SK-N-SH (cell line): ENCODE results near the gene TRPC4AP. TPM values are rescaled to one million over a fixed set of nuclear protein-coding genes. Genes with fewer than 3 reads are reported as not detected.

Experiments used
- CTCF ChIA-PET: fragments of 300-600, 350-600 bp; formaldehyde crosslinking; extraction: SDS; loops from one replicate; lab custom pipeline; 2021; lab: Yijun Ruan, JAX
- POLR2A ChIA-PET: fragments of 350-600 bp; sonication (Branson Sonifier 250); formaldehyde crosslinking; extraction: SDS; loops from one replicate; lab custom pipeline; 2020; ENCODE audit warnings: antibody characterized with exemption, inconsistent platforms; lab: Yijun Ruan, JAX
- DNase-seq: peaks from one replicate; pipeline ENCODE4 v3.0.0; 2012
- H2AFZ ChIP-seq: fragments of 200-600 bp; sonication (generic); 2 replicates; pipeline ENCODE4 v1.8.1; 2016; ENCODE audit warnings: antibody characterized with exemption, mild to moderate bottlenecking, low read depth
- H3F3A ChIP-seq: fragments of 200-600 bp; sonication (generic); replicated peaks from 2 replicates; pipeline ENCODE3; 2016; ENCODE audit warnings: antibody characterized with exemption, mild to moderate bottlenecking; ENCODE audit not compliant: insufficient read depth
- H3K27ac ChIP-seq, 2 experiments: fragments of 200-500 bp in 1 of 2; fragments of 200-600 bp in 1 of 2; sonication (Bioruptor generic) in 1 of 2; sonication (generic), shearing (Covaris generic) in 1 of 2; 2 replicates each; pipeline versions ENCODE4 v1.5.1 to v1.6.1; 2014 to 2016; ENCODE audit warnings: low read depth in 2 of 2, inconsistent platforms in 1 of 2, low read length in 1 of 2, mild to moderate bottlenecking in 1 of 2, mixed read lengths in 1 of 2
- H3K27me3 ChIP-seq: fragments of 200-600 bp; sonication (generic), shearing (Covaris generic); 2 replicates; pipeline ENCODE4 v1.6.1; 2016; ENCODE audit warnings: mixed run types; ENCODE audit not compliant: insufficient read depth
- H3K36me3 ChIP-seq, 2 experiments: fragments of 200-500 bp in 1 of 2; fragments of 200-600 bp in 1 of 2; sonication (Bioruptor generic) in 1 of 2; sonication (generic) in 1 of 2; replicated peaks in 1 of 2; 2 replicates each; pipeline versions ENCODE3 to v1.5.1; 2014 to 2016; ENCODE audit warnings: low read length in 1 of 2, mild to moderate bottlenecking in 1 of 2; ENCODE audit not compliant: insufficient read depth in 2 of 2, control insufficient read depth in 1 of 2
- H3K4me1 ChIP-seq, 2 experiments: fragments of 200-500 bp in 1 of 2; fragments of 200-600 bp in 1 of 2; sonication (Bioruptor generic) in 1 of 2; sonication (generic), shearing (Covaris generic) in 1 of 2; 2 replicates each; pipeline versions ENCODE4 v1.5.1 to v1.6.1; 2014 to 2016; ENCODE audit warnings: low read depth in 1 of 2, low read length in 1 of 2, mixed run types in 1 of 2; ENCODE audit not compliant: insufficient read depth in 2 of 2, control insufficient read depth in 1 of 2
- H3K4me2 ChIP-seq: fragments of 200-600 bp; sonication (generic), shearing (Covaris generic); 2 replicates; pipeline ENCODE4 v1.6.1; 2017; ENCODE audit warnings: mixed run types
- H3K4me3 ChIP-seq, 2 experiments: fragments of 200-500 bp in 1 of 2; fragments of 200-600 bp in 1 of 2; sonication (Bioruptor generic) in 1 of 2; sonication (generic), shearing (Covaris generic) in 1 of 2; 2 replicates each; pipeline versions ENCODE4 v1.5.1 to v1.8.1; 2014 to 2016; ENCODE audit warnings: low read depth in 2 of 2, inconsistent platforms in 1 of 2, low read length in 1 of 2, mild to moderate bottlenecking in 1 of 2, mixed read lengths in 1 of 2, moderate library complexity in 1 of 2
- H3K79me2 ChIP-seq: fragments of 200-600 bp; sonication (generic); 2 replicates; pipeline ENCODE4 v1.8.1; 2017; ENCODE audit warnings: mild to moderate bottlenecking; ENCODE audit not compliant: insufficient read depth
- H3K9ac ChIP-seq: fragments of 200-600 bp; sonication (generic); 2 replicates; pipeline ENCODE4 v1.6.1; 2017; ENCODE audit warnings: mixed run types
- H3K9me2 ChIP-seq: fragments of 200-600 bp; sonication (generic); 2 replicates; pipeline ENCODE4 v1.6.1; 2017; ENCODE audit warnings: mixed run types
- H3K9me3 ChIP-seq: fragments of 200-600 bp; sonication (generic); 2 replicates; pipeline ENCODE4 v1.6.1; 2017; ENCODE audit warnings: mixed run types, mild to moderate bottlenecking, moderate library complexity
- H4K20me1 ChIP-seq: fragments of 200-600 bp; sonication (generic); 2 replicates; pipeline ENCODE4 v1.6.1; 2017; ENCODE audit warnings: mild to moderate bottlenecking, mixed run types; ENCODE audit not compliant: insufficient read depth
- ELF1 ChIP-seq: IDR thresholded peaks from 2 replicates; pipeline ENCODE4 v1.4.0; 2012
- EP300 ChIP-seq, 2 experiments: IDR thresholded peaks; 2 replicates each; pipeline versions ENCODE4 v1.4.0 to v1.6.1; 2012; ENCODE audit warnings: borderline replicate concordance in 1 of 2, low read depth in 1 of 2, low read length in 1 of 2
- EZH2phosphoT487 ChIP-seq: fragments of 200-600 bp; sonication (generic); IDR thresholded peaks from 2 replicates; pipeline ENCODE4 v1.6.1; 2017; ENCODE audit warnings: low read depth, mixed run types, mild to moderate bottlenecking, antibody characterized with exemption, moderate library complexity, borderline replicate concordance
- FOXJ3 ChIP-seq: sonication (generic); formaldehyde crosslinking; IDR thresholded peaks from 2 replicates; pipeline ENCODE4 v1.5.1; 2020; ENCODE audit warnings: mild to moderate bottlenecking, missing genetic modification reagents
- GABPA ChIP-seq: IDR thresholded peaks from 2 replicates; pipeline ENCODE4 v1.4.0; 2012; ENCODE audit warnings: low read depth, mild to moderate bottlenecking
- GATA2 ChIP-seq: sonication (generic); formaldehyde crosslinking; IDR thresholded peaks from 2 replicates; pipeline ENCODE4 v1.5.0; 2020; ENCODE audit warnings: mild to moderate bottlenecking, missing genetic modification reagents
- JUND ChIP-seq: IDR thresholded peaks from 2 replicates; pipeline ENCODE4 v1.4.0; 2012
- MAX ChIP-seq: IDR thresholded peaks from 2 replicates; pipeline ENCODE4 v1.4.0; 2012; ENCODE audit warnings: low read depth
- MEF2A ChIP-seq: IDR thresholded peaks from 2 replicates; pipeline ENCODE4 v1.4.0; 2012; ENCODE audit warnings: low read depth, borderline replicate concordance
- NFIC ChIP-seq: IDR thresholded peaks from 2 replicates; pipeline ENCODE4 v1.4.0; 2012; ENCODE audit warnings: borderline replicate concordance
- NRF1 ChIP-seq: IDR thresholded peaks from 2 replicates; pipeline ENCODE4 v1.6.1; 2012; ENCODE audit warnings: low read depth, mild to moderate bottlenecking, low read length
- RAD21 ChIP-seq: IDR thresholded peaks from 2 replicates; pipeline ENCODE4 v1.6.1; 2012; ENCODE audit warnings: mild to moderate bottlenecking, low read length
- RFX5 ChIP-seq: IDR thresholded peaks from 2 replicates; pipeline ENCODE4 v1.6.1; 2012; ENCODE audit warnings: mild to moderate bottlenecking, improper control_type of control experiment, low read length
- RXRA ChIP-seq: IDR thresholded peaks from 2 replicates; pipeline ENCODE4 v1.4.0; 2012; ENCODE audit warnings: low read depth, mild to moderate bottlenecking, borderline replicate concordance
- SIN3A ChIP-seq: IDR thresholded peaks from 2 replicates; pipeline ENCODE4 v1.6.1; 2012; ENCODE audit warnings: low read depth, mild to moderate bottlenecking, low read length, moderate library complexity, borderline replicate concordance
- SMC3 ChIP-seq: IDR thresholded peaks from 2 replicates; pipeline ENCODE4 v1.6.1; 2012; ENCODE audit warnings: low read depth, low read length, improper control_type of control experiment
- TCF12 ChIP-seq: IDR thresholded peaks from 2 replicates; pipeline ENCODE4 v1.4.0; 2012
- TEAD4 ChIP-seq: IDR thresholded peaks from 2 replicates; pipeline ENCODE4 v1.4.0; 2012; ENCODE audit warnings: mild to moderate bottlenecking, borderline replicate concordance; ENCODE audit not compliant: insufficient read depth
- WGBS: methylation state at CpG from one replicate; pipeline ENCODE4 v1.1.6; 2017; ENCODE audit warnings: low lambda C conversion rate; 5-methylcytosine and 5-hydroxymethylcytosine counted together
- polyA plus RNA-seq, 3 experiments: library from polyadenylated mRNA; depleted of rRNA; stranded (reverse); fragments of >200 nt; gene quantifications; 2 replicates each; pipeline ENCODE4 v1.2.3, GENCODE V29; 2012
- TF ChIP-seq, protein P1 (sequence below): fragments of 200-600 bp; sonication (generic); IDR thresholded peaks from 2 replicates; pipeline ENCODE4 v1.6.1; 2017; ENCODE audit warnings: antibody characterized with exemption, mild to moderate bottlenecking, moderate library complexity
- TF ChIP-seq, protein P2 (sequence below): IDR thresholded peaks from 2 replicates; pipeline ENCODE4; 2012
- TF ChIP-seq, protein P3 (sequence below): IDR thresholded peaks from 2 replicates; pipeline ENCODE4 v1.4.0; 2012; ENCODE audit warnings: low read depth, borderline replicate concordance
- TF ChIP-seq, protein P4 (sequence below): IDR thresholded peaks from 2 replicates; pipeline ENCODE4 v1.4.0; 2012; ENCODE audit warnings: low read depth, borderline replicate concordance

The TRPC4AP gene
- polyA plus RNA-seq, 1 of the 3 experiments (the other 2 are of a cell fraction): 57.4 TPM

GRCh38 chr20:35088231-35089145, 4.1 kb downstream of the TRPC4AP start:
- no peak overlapping the region for H3K4me3 ChIP-seq
- CTCF ChIA-PET: interaction anchor here (1.0 to 1.2 kb wide), 2 partner anchors 214 to 215 kb away, joined by 3 read pairs; no protein-coding TSS in a partner anchor
- peaks cover 87% of the 10 kb centered on the region for H3K79me2 ChIP-seq
- H3K27me3 ChIP-seq: no peaks in the 10 kb centered on the region
- no peak overlapping the region for H2AFZ ChIP-seq
- no peak for DNase-seq
- no peak for TF ChIP-seq FOXJ3
- no peak for TF ChIP-seq RXRA
- TF ChIP-seq GATA2: no peak
- TF ChIP-seq, protein P1, sequence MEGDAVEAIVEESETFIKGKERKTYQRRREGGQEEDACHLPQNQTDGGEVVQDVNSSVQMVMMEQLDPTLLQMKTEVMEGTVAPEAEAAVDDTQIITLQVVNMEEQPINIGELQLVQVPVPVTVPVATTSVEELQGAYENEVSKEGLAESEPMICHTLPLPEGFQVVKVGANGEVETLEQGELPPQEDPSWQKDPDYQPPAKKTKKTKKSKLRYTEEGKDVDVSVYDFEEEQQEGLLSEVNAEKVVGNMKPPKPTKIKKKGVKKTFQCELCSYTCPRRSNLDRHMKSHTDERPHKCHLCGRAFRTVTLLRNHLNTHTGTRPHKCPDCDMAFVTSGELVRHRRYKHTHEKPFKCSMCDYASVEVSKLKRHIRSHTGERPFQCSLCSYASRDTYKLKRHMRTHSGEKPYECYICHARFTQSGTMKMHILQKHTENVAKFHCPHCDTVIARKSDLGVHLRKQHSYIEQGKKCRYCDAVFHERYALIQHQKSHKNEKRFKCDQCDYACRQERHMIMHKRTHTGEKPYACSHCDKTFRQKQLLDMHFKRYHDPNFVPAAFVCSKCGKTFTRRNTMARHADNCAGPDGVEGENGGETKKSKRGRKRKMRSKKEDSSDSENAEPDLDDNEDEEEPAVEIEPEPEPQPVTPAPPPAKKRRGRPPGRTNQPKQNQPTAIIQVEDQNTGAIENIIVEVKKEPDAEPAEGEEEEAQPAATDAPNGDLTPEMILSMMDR: no peak
- no peak for TF ChIP-seq NFIC
- TF ChIP-seq MEF2A: no peak
- no peak for TF ChIP-seq EZH2phosphoT487
- no peak for TF ChIP-seq TCF12
- no peak for TF ChIP-seq ELF1
- TF ChIP-seq SMC3: no peak
- H3K9ac ChIP-seq: no peak overlapping the region
- H3K27ac ChIP-seq: no peak overlapping the region
- no peaks in the 10 kb centered on the region for H3K9me2 ChIP-seq
- H4K20me1 ChIP-seq: peaks cover 65% of the 10 kb centered on the region
- no peak overlapping the region for H3K4me2 ChIP-seq
- WGBS: 94% methylated on average over 2 of the region's 2 CpGs
- peaks cover 8 to 15% of the 10 kb centered on the region in 2 experiments; a peak in 2 of 4 replicates for H3K4me1 ChIP-seq
- POLR2A ChIA-PET: no interaction called here
- H3F3A ChIP-seq: peaks cover 8% of the 10 kb centered on the region
- peaks cover 2 to 10% of the 10 kb centered on the region in 2 experiments for H3K36me3 ChIP-seq
- H3K9me3 ChIP-seq: no peaks in the 10 kb centered on the region

GRCh38 chr20:35087791-35088190, 4.8 kb downstream of the TRPC4AP start:
- POLR2A ChIA-PET: no interaction called here
- peaks cover 2 to 10% of the 10 kb centered on the region in 2 experiments for H3K36me3 ChIP-seq
- no peak overlapping the region for H3K27ac ChIP-seq
- no peaks in the 10 kb centered on the region for H3K27me3 ChIP-seq
- H3K9me3 ChIP-seq: no peaks in the 10 kb centered on the region
- H4K20me1 ChIP-seq: peaks cover 72% of the 10 kb centered on the region
- DNase-seq: no peak
- H3K9ac ChIP-seq: no peak overlapping the region
- H3K9me2 ChIP-seq: no peaks in the 10 kb centered on the region
- H3K4me1 ChIP-seq: peaks cover 3 to 9% of the 10 kb centered on the region in 2 experiments; a peak in 2 of 4 replicates
- H3F3A ChIP-seq: peaks cover 12% of the 10 kb centered on the region
- peaks cover 94% of the 10 kb centered on the region for H3K79me2 ChIP-seq
- CTCF ChIA-PET: interaction anchor here (1.0 kb wide), 2 partner anchors 8 to 213 kb away, joined by 3 read pairs; no protein-coding TSS in a partner anchor
- 96% methylated on average over 5 of the region's 5 CpGs for WGBS
- no peak overlapping the region for H2AFZ ChIP-seq
- H3K4me2 ChIP-seq: no peak overlapping the region
- no peak overlapping the region for H3K4me3 ChIP-seq
- TF ChIP-seq GABPA: no peak
- TF ChIP-seq RAD21: no peak
- no peak for TF ChIP-seq RFX5
- no peak for TF ChIP-seq SIN3A
- TF ChIP-seq, protein P2, sequence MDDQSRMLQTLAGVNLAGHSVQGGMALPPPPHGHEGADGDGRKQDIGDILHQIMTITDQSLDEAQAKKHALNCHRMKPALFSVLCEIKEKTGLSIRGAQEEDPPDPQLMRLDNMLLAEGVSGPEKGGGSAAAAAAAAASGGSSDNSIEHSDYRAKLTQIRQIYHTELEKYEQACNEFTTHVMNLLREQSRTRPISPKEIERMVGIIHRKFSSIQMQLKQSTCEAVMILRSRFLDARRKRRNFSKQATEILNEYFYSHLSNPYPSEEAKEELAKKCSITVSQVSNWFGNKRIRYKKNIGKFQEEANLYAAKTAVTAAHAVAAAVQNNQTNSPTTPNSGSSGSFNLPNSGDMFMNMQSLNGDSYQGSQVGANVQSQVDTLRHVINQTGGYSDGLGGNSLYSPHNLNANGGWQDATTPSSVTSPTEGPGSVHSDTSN: no peak
- TF ChIP-seq, protein P3, sequence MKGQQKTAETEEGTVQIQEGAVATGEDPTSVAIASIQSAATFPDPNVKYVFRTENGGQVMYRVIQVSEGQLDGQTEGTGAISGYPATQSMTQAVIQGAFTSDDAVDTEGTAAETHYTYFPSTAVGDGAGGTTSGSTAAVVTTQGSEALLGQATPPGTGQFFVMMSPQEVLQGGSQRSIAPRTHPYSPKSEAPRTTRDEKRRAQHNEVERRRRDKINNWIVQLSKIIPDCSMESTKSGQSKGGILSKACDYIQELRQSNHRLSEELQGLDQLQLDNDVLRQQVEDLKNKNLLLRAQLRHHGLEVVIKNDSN: no peak
- no peak for TF ChIP-seq FOXJ3
- TF ChIP-seq EP300 (IDR thresholded peaks at IDR 0.05; ENCODE audit: borderline replicate concordance in 1 of 2, low read depth in 1 of 2, low read length in 1 of 2): no peak
- TF ChIP-seq SMC3: no peak
- TF ChIP-seq NRF1: no peak
- TF ChIP-seq, protein P4, sequence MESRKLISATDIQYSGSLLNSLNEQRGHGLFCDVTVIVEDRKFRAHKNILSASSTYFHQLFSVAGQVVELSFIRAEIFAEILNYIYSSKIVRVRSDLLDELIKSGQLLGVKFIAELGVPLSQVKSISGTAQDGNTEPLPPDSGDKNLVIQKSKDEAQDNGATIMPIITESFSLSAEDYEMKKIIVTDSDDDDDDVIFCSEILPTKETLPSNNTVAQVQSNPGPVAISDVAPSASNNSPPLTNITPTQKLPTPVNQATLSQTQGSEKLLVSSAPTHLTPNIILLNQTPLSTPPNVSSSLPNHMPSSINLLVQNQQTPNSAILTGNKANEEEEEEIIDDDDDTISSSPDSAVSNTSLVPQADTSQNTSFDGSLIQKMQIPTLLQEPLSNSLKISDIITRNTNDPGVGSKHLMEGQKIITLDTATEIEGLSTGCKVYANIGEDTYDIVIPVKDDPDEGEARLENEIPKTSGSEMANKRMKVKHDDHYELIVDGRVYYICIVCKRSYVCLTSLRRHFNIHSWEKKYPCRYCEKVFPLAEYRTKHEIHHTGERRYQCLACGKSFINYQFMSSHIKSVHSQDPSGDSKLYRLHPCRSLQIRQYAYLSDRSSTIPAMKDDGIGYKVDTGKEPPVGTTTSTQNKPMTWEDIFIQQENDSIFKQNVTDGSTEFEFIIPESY: no peak
- TF ChIP-seq GATA2: no peak
- no peak for TF ChIP-seq TEAD4
- no peak for TF ChIP-seq MEF2A
- TF ChIP-seq JUND: no peak
- no peak for TF ChIP-seq MAX
